Endodermal cell (in vitro differentiated cells): ENCODE measurements around the gene KIRREL3. TPM values are rescaled to one million over a fixed set of nuclear protein-coding genes. Genes with fewer than 3 reads are reported as not detected.

Experiments
- DNase-seq: peaks from one replicate; pipeline ENCODE4 v3.0.0-alpha.2; 2017
- H3K27ac ChIP-seq: 2 replicates; pipeline ENCODE4 v1.5.1; 2013; ENCODE audit warnings: mild to moderate bottlenecking, low read depth, low read length, moderate library complexity
- H3K27me3 ChIP-seq: 2 replicates; pipeline ENCODE4 v1.6.1; 2013; ENCODE audit warnings: mild to moderate bottlenecking, low read length, moderate library complexity; ENCODE audit not compliant: insufficient read depth, control insufficient read depth, poor library complexity, severe bottlenecking
- H3K36me3 ChIP-seq: 2 replicates; pipeline ENCODE4 v1.7.0; 2013; ENCODE audit warnings: mild to moderate bottlenecking, low read length, moderate library complexity; ENCODE audit not compliant: control insufficient read depth, insufficient read depth
- H3K4me1 ChIP-seq: one replicate; pipeline ENCODE4 v1.7.0; 2013; ENCODE audit warnings: low read length; ENCODE audit not compliant: control insufficient read depth, insufficient read depth
- H3K4me3 ChIP-seq: 2 replicates; pipeline ENCODE4 v1.5.1; 2013; ENCODE audit warnings: mild to moderate bottlenecking, low read length, moderate library complexity
- H3K9ac ChIP-seq: 2 replicates; pipeline ENCODE4 v1.6.1; 2013; ENCODE audit warnings: mild to moderate bottlenecking, low read length, moderate library complexity; ENCODE audit not compliant: poor library complexity, severe bottlenecking; ENCODE audit errors: extremely low read depth
- H3K9me3 ChIP-seq: 2 replicates; pipeline ENCODE4 v1.6.1; 2013; ENCODE audit warnings: mild to moderate bottlenecking, low read length, moderate library complexity; ENCODE audit not compliant: control insufficient read depth
- H3K27ac Mint-ChIP-seq: 2 replicates; pipeline ENCODE4 v1.8.0; 2020; ENCODE audit warnings: mixed read lengths
- H3K27me3 Mint-ChIP-seq: 2 replicates; pipeline ENCODE4 v1.8.0; 2021; ENCODE audit warnings: mild to moderate bottlenecking, mixed read lengths; ENCODE audit not compliant: insufficient read depth
- H3K36me3 Mint-ChIP-seq: 2 replicates; pipeline ENCODE4 v1.8.0; 2020; ENCODE audit warnings: low read depth, mixed read lengths
- H3K4me1 Mint-ChIP-seq: 2 replicates; pipeline ENCODE4 v1.8.0; 2020; ENCODE audit warnings: mixed read lengths
- H3K4me3 Mint-ChIP-seq: 2 replicates; pipeline ENCODE4 v1.8.0; 2020; ENCODE audit warnings: mild to moderate bottlenecking, moderate library complexity, mixed read lengths
- H3K9me3 Mint-ChIP-seq: 2 replicates; pipeline ENCODE4 v1.8.0; 2020; ENCODE audit warnings: mild to moderate bottlenecking, mixed read lengths
- CTCF ChIP-seq: fragments of 200-600 bp; sonication (generic); conservative IDR thresholded peaks from 2 replicates; pipeline ENCODE4 v1.5.0; 2021; ENCODE audit warnings: antibody characterized with exemption, mild to moderate bottlenecking
- WGBS, 2 experiments: methylation state at CpG; one replicate each; pipeline versions ENCODE4 v1.1.5 to v1.1.7; 2013; ENCODE audit warnings: missing lambda C conversion rate in 2 of 2, mixed read lengths in 1 of 2; ENCODE audit not compliant: insufficient coverage in 1 of 2, insufficient read length in 1 of 2; 5-methylcytosine and 5-hydroxymethylcytosine counted together
- total RNA-seq, 2 donors: library from RNA; stranded (reverse); fragmentation: NEBNext Ultra II Directional in 1 of 2; extraction: Animal tissue kit (Norgen Biotek cat#: 25700) in 1 of 2; gene quantifications; 2 replicates in 1 of 2; 3 replicates in 1 of 2; pipeline ENCODE4 v1.2.1, GENCODE V29; 2021

The KIRREL3 gene
- total RNA-seq, 2 donors from 2014 or later, result 1.1 to 1.4 TPM

GRCh38 chr11:126736682-126737572, 263.6 kb downstream of the KIRREL3 start:
- no peaks in the 10 kb centered on the region for H3K9me3 Mint-ChIP-seq
- WGBS, 2 experiments, result 89 to 97% methylated on average over 3 to 12 of the region's 12 CpGs
- DNase-seq, result no peak
- Histone ChIP-seq H3K27ac (no peak overlapping the region), H3K36me3 (no peaks in the 10 kb centered on the region), H3K27me3 (peaks cover 8% of the 10 kb centered on the region), H3K9ac (no peak overlapping the region), H3K9me3 (no peaks in the 10 kb centered on the region), H3K4me1 (peaks cover 3% of the 10 kb centered on the region), H3K4me3 (no peak overlapping the region)
- TF ChIP-seq CTCF, result no peak
- no peak overlapping the region for H3K27ac Mint-ChIP-seq
- H3K4me1 Mint-ChIP-seq, result peaks cover 20% of the 10 kb centered on the region
- peaks cover 1% of the 10 kb centered on the region for H3K27me3 Mint-ChIP-seq
- no peaks in the 10 kb centered on the region for H3K36me3 Mint-ChIP-seq
- no peak overlapping the region for H3K4me3 Mint-ChIP-seq

DNA sequence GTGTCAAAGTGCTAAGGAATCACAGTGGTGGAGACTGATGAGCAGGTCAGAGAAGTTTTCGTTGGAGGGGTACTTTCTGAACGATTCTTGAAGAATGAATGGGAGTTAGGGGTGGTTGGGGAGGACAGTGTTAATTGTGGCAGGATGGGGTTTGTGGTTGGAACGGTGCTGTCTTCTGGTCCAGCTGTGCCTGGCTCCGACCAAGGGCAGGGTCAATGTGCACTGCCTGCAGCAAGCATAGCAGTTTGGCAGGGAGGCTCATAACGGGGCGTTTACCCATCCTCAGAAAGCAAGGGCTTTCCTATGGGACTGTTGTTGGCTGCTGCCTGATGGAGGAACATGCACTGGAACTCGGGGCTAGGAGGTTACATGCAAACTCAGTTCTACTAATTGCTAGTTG, 265.8 kb downstream of the KIRREL3 start:
- Mint-ChIP-seq H3K27ac (no peak overlapping the region), H3K9me3 (peaks cover 2% of the 10 kb centered on the region)

DNA sequence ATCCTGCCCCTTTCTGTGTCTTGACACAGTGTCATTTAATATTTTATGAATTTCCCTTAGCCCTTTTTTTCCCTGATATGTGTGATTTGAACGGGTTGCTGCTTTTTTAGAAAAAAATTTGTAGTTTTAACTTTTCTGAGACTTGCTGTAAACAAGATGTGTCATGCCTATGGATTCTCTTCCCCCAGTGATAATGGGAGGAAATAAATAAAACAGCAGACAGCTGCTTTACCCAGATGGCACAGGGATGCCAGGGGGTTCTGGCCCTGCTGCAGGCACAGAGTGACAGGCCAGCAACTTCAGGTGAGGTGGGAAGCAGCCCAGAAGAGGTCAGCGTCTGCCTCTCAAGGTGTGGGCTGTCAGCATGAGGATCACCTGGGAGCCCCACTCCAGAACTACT, 266.9 kb downstream of the KIRREL3 start:
- WGBS, 2 experiments, result 93% methylated on average over 2 of the region's 2 CpGs; no CpG with 5 or more reads in 1 of the 2 experiments

More for the DNA sequence above, 265.8 kb downstream of the KIRREL3 start:
- H3K4me1 Mint-ChIP-seq, result peaks cover 13% of the 10 kb centered on the region
- Histone ChIP-seq H3K27ac (no peak overlapping the region), H3K4me3 (no peak overlapping the region), H3K4me1 (peaks cover 3% of the 10 kb centered on the region), H3K27me3 (no peaks in the 10 kb centered on the region), H3K9ac (no peak overlapping the region), H3K36me3 (no peaks in the 10 kb centered on the region), H3K9me3 (no peaks in the 10 kb centered on the region)
- no peak overlapping the region for H3K4me3 Mint-ChIP-seq
- DNase-seq, result no peak
- no peaks in the 10 kb centered on the region for H3K36me3 Mint-ChIP-seq
- whole genome bisulfite sequencing, 2 experiments, result 92 to 97% methylated on average over 5 to 7 of the region's 7 CpGs
- no peak for TF ChIP-seq CTCF
- H3K27me3 Mint-ChIP-seq, result peaks cover 7% of the 10 kb centered on the region

More for the DNA sequence above, 266.9 kb downstream of the KIRREL3 start:
- Mint-ChIP-seq H3K4me1 (peaks cover 13% of the 10 kb centered on the region), H3K4me3 (no peak overlapping the region), H3K27ac (no peak overlapping the region), H3K27me3 (peaks cover 7% of the 10 kb centered on the region), H3K9me3 (peaks cover 2% of the 10 kb centered on the region), H3K36me3 (no peaks in the 10 kb centered on the region)
- H3K4me1 ChIP-seq, result peaks cover 3% of the 10 kb centered on the region
- no peaks in the 10 kb centered on the region for H3K36me3 ChIP-seq
- no peaks in the 10 kb centered on the region for H3K9me3 ChIP-seq
- no peak overlapping the region for H3K27ac ChIP-seq
- no peak for TF ChIP-seq CTCF
- no peak overlapping the region for H3K4me3 ChIP-seq
- H3K27me3 ChIP-seq, result no peaks in the 10 kb centered on the region
- no peak for DNase-seq
- H3K9ac ChIP-seq, result no peak overlapping the region
